HCT116 (cell line): Measurements from ENCODE around the gene SAYSD1. TPM values are rescaled to one million over a fixed set of nuclear protein-coding genes. Genes with fewer than 3 reads are reported as not detected.

Experiments
- ATAC-seq: fragments of 200-7000 bp; cut with Tn5 transposase; 2 replicates; pipeline ENCODE4 v1.9.1; 2020; ENCODE audit warnings: mild to moderate bottlenecking, moderate library complexity
- BruUV-seq: library from RNA; stranded (reverse); fragments of 400-500 nt; replicated peaks from 2 replicates; lab custom pipeline; 2021; lab: Mats Ljungman, UMichigan
- CTCF ChIA-PET: fragments of 300-600 bp; sonication (Branson Sonifier 250); formaldehyde crosslinking; loops from one replicate; lab custom pipeline; 2021; ENCODE audit warnings: antibody characterized with exemption; lab: Charles Lee
- POLR2A ChIA-PET: fragments of 300-600, 350-600 bp; sonication (Branson Sonifier 250); formaldehyde crosslinking; loops from one replicate; lab custom pipeline; 2021; ENCODE audit warnings: antibody characterized with exemption; lab: Charles Lee
- RAD21 ChIA-PET, 2 experiments: fragments of 300-600 bp; sonication (Branson Sonifier 250); formaldehyde crosslinking; loops; one replicate each; lab custom pipeline; 2023; ENCODE audit warnings: low total read pairs in 2 of 2; ENCODE audit not compliant: uncharacterized antibody in 2 of 2, unreplicated experiment in 2 of 2, low non-redundant PET in 1 of 2; lab: Charles Lee
- DNase-seq: peaks from one replicate; pipeline ENCODE4 v3.0.0-alpha.2; 2010; ENCODE audit warnings: low read depth, low spot score
- H2AFZ ChIP-seq: fragments of 200-600 bp; shearing (Covaris generic), sonication (generic); 2 replicates; pipeline ENCODE4 v1.6.1; 2017; ENCODE audit warnings: low read depth, mixed run types, mixed read lengths, antibody characterized with exemption, low read length; ENCODE audit not compliant: poor library complexity, severe bottlenecking
- H3K27ac ChIP-seq: 2 replicates; pipeline ENCODE4 v1.5.1; 2012; ENCODE audit warnings: low read depth, low read length
- H3K27me3 ChIP-seq: fragments of 200-600 bp; sonication (generic); 2 replicates; pipeline ENCODE4 v1.6.1; 2016; ENCODE audit warnings: mixed run types, low read length, mixed read lengths; ENCODE audit not compliant: insufficient read depth
- H3K36me3 ChIP-seq, 2 experiments: fragments of 200-500 bp in 1 of 2; fragments of 200-600 bp in 1 of 2; sonication (Bioruptor generic) in 1 of 2; sonication (generic) in 1 of 2; 2 replicates each; pipeline versions ENCODE4 v1.5.1 to v1.6.1; 2014 to 2016; ENCODE audit warnings: low read length in 2 of 2, inconsistent platforms in 1 of 2, mixed read lengths in 1 of 2, mixed run types in 1 of 2; ENCODE audit not compliant: insufficient read depth in 2 of 2, control insufficient read depth in 1 of 2
- H3K4me1 ChIP-seq, 2 experiments: fragments of 200-600 bp in 1 of 2; sonication (generic) in 1 of 2; 2 replicates each; pipeline versions ENCODE4 v1.5.1 to v1.6.1; 2012 to 2017; ENCODE audit warnings: low read length in 2 of 2, inconsistent platforms in 1 of 2, mild to moderate bottlenecking in 1 of 2, mixed read lengths in 1 of 2, mixed run types in 1 of 2, moderate library complexity in 1 of 2; ENCODE audit not compliant: insufficient read depth in 2 of 2, control insufficient read depth in 1 of 2
- H3K4me2 ChIP-seq: fragments of 200-600 bp; sonication (generic); 2 replicates; pipeline ENCODE4 v1.6.1; 2017; ENCODE audit warnings: mixed run types, low read length, mixed read lengths
- H3K4me3 ChIP-seq, 2 experiments: fragments of 200-600 bp in 1 of 2; sonication (generic) in 1 of 2; replicated peaks in 1 of 2; 2 replicates each; pipeline ENCODE4 v1.5.1; 2011 to 2016; ENCODE audit warnings: low read length in 2 of 2, control low read depth in 1 of 2, low read depth in 1 of 2, mild to moderate bottlenecking in 1 of 2, mixed read lengths in 1 of 2, mixed run types in 1 of 2
- H3K79me2 ChIP-seq: fragments of 200-600 bp; sonication (generic); 2 replicates; pipeline ENCODE4 v1.6.1; 2017; ENCODE audit warnings: mild to moderate bottlenecking, mixed run types, low read length, moderate library complexity, mixed read lengths; ENCODE audit not compliant: insufficient read depth
- H3K9ac ChIP-seq: fragments of 200-600 bp; sonication (generic); 2 replicates; pipeline ENCODE4 v1.6.1; 2016; ENCODE audit warnings: low read length, mixed read lengths
- H3K9me2 ChIP-seq: fragments of 200-600 bp; sonication (generic), shearing (Covaris generic); 2 replicates; pipeline ENCODE4 v1.6.1; 2017; ENCODE audit warnings: mixed run types, mild to moderate bottlenecking, moderate library complexity; ENCODE audit not compliant: insufficient read depth
- H3K9me3 ChIP-seq, 2 experiments: fragments of 200-500 bp in 1 of 2; fragments of 200-600 bp in 1 of 2; sonication (Bioruptor generic) in 1 of 2; sonication (generic) in 1 of 2; 2 replicates each; pipeline ENCODE4 v1.6.1; 2014 to 2017; ENCODE audit warnings: low read length in 2 of 2, mixed read lengths in 2 of 2, inconsistent platforms in 1 of 2, low read depth in 1 of 2, mild to moderate bottlenecking in 1 of 2, mixed run types in 1 of 2, moderate library complexity in 1 of 2; ENCODE audit not compliant: control insufficient read depth in 1 of 2, insufficient read depth in 1 of 2
- H4K20me1 ChIP-seq: fragments of 200-600 bp; sonication (generic), shearing (Covaris generic); 2 replicates; pipeline ENCODE4 v1.6.1; 2017; ENCODE audit warnings: mixed run types, mild to moderate bottlenecking, moderate library complexity; ENCODE audit not compliant: insufficient read depth
- CBX3 ChIP-seq: IDR thresholded peaks from 2 replicates; pipeline ENCODE4 v1.6.1; 2012; ENCODE audit warnings: low read depth
- CEBPB ChIP-seq: IDR thresholded peaks from 2 replicates; pipeline ENCODE4 v1.6.1; 2012; ENCODE audit warnings: low read depth
- CTCF ChIP-seq, 3 experiments: fragments of 200-600 bp in 1 of 3; sonication (generic) in 1 of 3; IDR thresholded peaks in 2 of 3; conservative IDR thresholded peaks in 1 of 3; 2 replicates each; pipeline ENCODE4 v1.5.1; 2012 to 2017; ENCODE audit warnings: low read depth in 2 of 3, low read length in 2 of 3, antibody characterized with exemption in 1 of 3, borderline replicate concordance in 1 of 3, control low read depth in 1 of 3, mild to moderate bottlenecking in 1 of 3, mixed read lengths in 1 of 3, mixed run types in 1 of 3, moderate library complexity in 1 of 3; ENCODE audit not compliant: insufficient read depth in 1 of 3
- EZH2phosphoT487 ChIP-seq: fragments of 200-600 bp; IDR thresholded peaks from 2 replicates; pipeline ENCODE4 v1.6.1; 2018; ENCODE audit warnings: antibody characterized with exemption, borderline replicate concordance
- FOSL1 ChIP-seq: IDR thresholded peaks from 2 replicates; pipeline ENCODE4 v1.6.1; 2012; ENCODE audit warnings: low read depth
- JUND ChIP-seq: IDR thresholded peaks from 2 replicates; pipeline ENCODE4 v1.6.1; 2012
- MAX ChIP-seq: IDR thresholded peaks from 2 replicates; pipeline ENCODE4 v1.6.1; 2012
- RAD21 ChIP-seq: IDR thresholded peaks from 2 replicates; pipeline ENCODE4 v1.6.1; 2012; ENCODE audit warnings: low read depth, mild to moderate bottlenecking
- REST ChIP-seq: IDR thresholded peaks from 2 replicates; pipeline ENCODE4 v1.6.1; 2012; ENCODE audit warnings: low read depth
- SIN3A ChIP-seq: IDR thresholded peaks from 2 replicates; pipeline ENCODE4 v1.6.1; 2012; ENCODE audit warnings: low read depth
- YY1 ChIP-seq: IDR thresholded peaks from 2 replicates; pipeline ENCODE4 v1.6.1; 2011; ENCODE audit warnings: low read length, low read depth, moderate library complexity, mild to moderate bottlenecking; ENCODE audit not compliant: insufficient replicate concordance; ENCODE audit errors: extremely low read depth
- ZFX ChIP-seq: fragments of 450-650 bp; IDR thresholded peaks from 2 replicates; pipeline ENCODE4 v1.6.1; 2017
- intact Hi-C: fragments of 100-400 bp; cut with micrococcal nuclease; formaldehyde crosslinking; loops from 2 replicates; pipeline ENCODE4 v1.10.0; 2022
- total RNA-seq: library from RNA; stranded (reverse); gene quantifications from one replicate; pipeline ENCODE4 v1.2.1, GENCODE V29; 2021; ENCODE audit not compliant: unreplicated experiment

Gene SAYSD1
- total RNA-seq, 1 experiment from 2014 or later, result 10.1 TPM

- no TSS peak for BruUV-seq
- RAD21 ChIA-PET, result no interaction called here
These were observed 52.8 kb downstream of the SAYSD1 start for GRCh38 chr6:39062014-39062740.

More at GRCh38 chr6:39062014-39062740, 52.8 kb downstream of the SAYSD1 start:
- no peaks in the 10 kb centered on the region for H3K9me3 ChIP-seq
- H3K9me2 ChIP-seq, result no peaks in the 10 kb centered on the region
- H3K36me3 ChIP-seq, result no peaks in the 10 kb centered on the region
- no peak overlapping the region for H3K4me2 ChIP-seq
- no peaks in the 10 kb centered on the region for H4K20me1 ChIP-seq
- H3K4me1 ChIP-seq, result no peaks in the 10 kb centered on the region
- H3K4me3 ChIP-seq, result no peak overlapping the region
- ATAC-seq (no peak), DNase-seq (no peak)
- H3K9ac ChIP-seq, result no peak overlapping the region
- no peak overlapping the region for H3K27ac ChIP-seq
- ChIA-PET POLR2A (no interaction called here), CTCF (no interaction called here)
- peaks cover 15% of the 10 kb centered on the region for H3K27me3 ChIP-seq
- intact Hi-C loops, result no loop called here
- TF ChIP-seq CTCF (IDR thresholded peaks at IDR 0.05 in 2 of 3, conservative IDR thresholded peaks at IDR 0.05 in 1 of 3; ENCODE audit: borderline replicate concordance in 1 of 3, insufficient read depth in 1 of 3, low read depth in 2 of 3, low read length in 2 of 3) (no peak), FOSL1 (no peak), CEBPB (no peak), SIN3A (no peak), MAX (no peak), JUND (no peak), EZH2phosphoT487 (no peak), YY1 (no peak), RAD21 (no peak), REST (no peak), CBX3 (no peak), ZFX (no peak)
- no peak overlapping the region for H2AFZ ChIP-seq
- H3K79me2 ChIP-seq, result no peaks in the 10 kb centered on the region
